Caco-2 (cell line): ENCODE results near the gene BRSK2. TPM values are rescaled to one million over a fixed set of nuclear protein-coding genes. Genes with fewer than 3 reads are reported as not detected.

ENCODE experiments used
- BruUV-seq: library from RNA; stranded (reverse); fragments of 400-500 nt; replicated peaks from 2 replicates; lab custom pipeline; 2021; lab: Mats Ljungman, UMichigan
- CTCF ChIA-PET: fragments of 300-600 bp; sonication (Branson Sonifier 250); formaldehyde crosslinking; loops from one replicate; lab custom pipeline; 2022; ENCODE audit warnings: antibody characterized with exemption; lab: Charles Lee
- POLR2A ChIA-PET: fragments of 300-600 bp; sonication (Branson Sonifier 250); formaldehyde crosslinking; loops from one replicate; lab custom pipeline; 2022; ENCODE audit warnings: antibody characterized with exemption; lab: Charles Lee
- DNase-seq, 2 experiments: peaks; one replicate each; pipeline versions ENCODE4 v3.0.0 to v3.0.0-alpha.2; 2020 to 2022
- H3K27me3 ChIP-seq: replicated peaks from 2 replicates; pipeline ENCODE4 v1.6.0; 2011; ENCODE audit warnings: low read length; ENCODE audit not compliant: control insufficient read depth, insufficient read depth
- H3K36me3 ChIP-seq: 2 replicates; pipeline ENCODE4 v1.5.1; 2011; ENCODE audit warnings: low read length; ENCODE audit not compliant: control insufficient read depth, insufficient read depth
- H3K4me1 ChIP-seq: fragments of 250-450 bp; sonication (Bioruptor Pico); 2 replicates; pipeline ENCODE4 v1.5.1; 2020; ENCODE audit warnings: mild to moderate bottlenecking
- H3K4me3 ChIP-seq: 2 replicates; pipeline ENCODE4 v1.5.1; 2011; ENCODE audit warnings: low read depth, mild to moderate bottlenecking, control low read depth, low read length
- H3K9me3 ChIP-seq: fragments of 250-450 bp; sonication (Bioruptor Pico); 2 replicates; pipeline ENCODE4 v1.5.1; 2020; ENCODE audit warnings: mild to moderate bottlenecking, moderate library complexity
- H3K27ac Mint-ChIP-seq: one replicate; pipeline ENCODE4 v1.8.0; 2022; ENCODE audit warnings: mixed read lengths; ENCODE audit not compliant: unreplicated experiment
- H3K27me3 Mint-ChIP-seq: one replicate; pipeline ENCODE4 v1.8.0; 2022; ENCODE audit warnings: mixed read lengths; ENCODE audit not compliant: insufficient read depth, unreplicated experiment
- H3K36me3 Mint-ChIP-seq: one replicate; pipeline ENCODE4 v1.8.0; 2022; ENCODE audit warnings: mild to moderate bottlenecking, mixed read lengths; ENCODE audit not compliant: insufficient read depth, unreplicated experiment
- H3K4me1 Mint-ChIP-seq: one replicate; pipeline ENCODE4 v1.8.0; 2022; ENCODE audit warnings: low read depth, mixed read lengths; ENCODE audit not compliant: unreplicated experiment
- H3K4me3 Mint-ChIP-seq: one replicate; pipeline ENCODE4 v1.8.0; 2022; ENCODE audit warnings: mild to moderate bottlenecking, moderate library complexity, mixed read lengths; ENCODE audit not compliant: unreplicated experiment
- H3K9me3 Mint-ChIP-seq: one replicate; pipeline ENCODE4 v1.8.0; 2022; ENCODE audit warnings: mixed read lengths; ENCODE audit not compliant: unreplicated experiment
- CTCF ChIP-seq, 2 experiments: fragments of 200-600 bp in 1 of 2; IDR thresholded peaks; 1 replicate in 1 of 2; 2 replicates in 1 of 2; pipeline versions ENCODE4 v1.5.1 to v1.8.0; 2011 to 2022; ENCODE audit warnings: antibody characterized with exemption in 1 of 2, control low read depth in 1 of 2, inconsistent platforms in 1 of 2, low read depth in 1 of 2, low read length in 1 of 2, mild to moderate bottlenecking in 1 of 2, moderate library complexity in 1 of 2; ENCODE audit not compliant: insufficient read depth in 1 of 2, severe bottlenecking in 1 of 2, unreplicated experiment in 1 of 2
- intact Hi-C: fragments of 100-400 bp; cut with micrococcal nuclease; formaldehyde crosslinking; loops from one replicate; pipeline ENCODE4 v1.10.0; 2022; ENCODE audit not compliant: unreplicated experiment
- total RNA-seq: library from RNA; stranded (reverse); gene quantifications from 2 replicates; pipeline ENCODE4 v1.2.3, GENCODE V29; 2022

BRSK2 gene
- total RNA-seq, 1 experiment from 2014 or later = 32.8 TPM

DNA sequence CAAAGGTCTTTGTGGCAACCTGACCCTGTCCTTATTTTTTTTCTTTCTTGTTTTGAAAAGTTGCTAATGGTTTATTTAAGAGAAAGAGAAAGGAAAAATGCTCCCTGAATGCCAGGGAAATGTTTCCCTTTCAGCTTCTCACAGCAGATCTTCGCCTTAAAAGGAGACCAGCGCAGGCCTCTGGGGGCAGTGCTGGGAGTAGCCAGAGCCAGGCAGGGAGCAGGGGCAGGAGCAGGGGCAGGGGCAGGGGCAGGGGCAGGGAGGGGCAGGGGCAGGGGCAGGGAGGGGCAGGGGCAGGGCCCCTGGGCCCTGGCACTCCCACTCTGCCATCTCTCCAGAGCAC, 91.7 kb downstream of the BRSK2 start:
- no peak overlapping the region for H3K27ac Mint-ChIP-seq
- no peak overlapping the region for H3K4me3 Mint-ChIP-seq
- CTCF ChIA-PET = no interaction called here
- DNase-seq = no peak
- H3K4me1 Mint-ChIP-seq = no peaks in the 10 kb centered on the region
- intact Hi-C loops = no loop called here
- Histone ChIP-seq H3K9me3 (no peaks in the 10 kb centered on the region), H3K27me3 (no peaks in the 10 kb centered on the region), H3K36me3 (peaks cover 2% of the 10 kb centered on the region), H3K4me1 (no peaks in the 10 kb centered on the region), H3K4me3 (no peak overlapping the region)
- no peaks in the 10 kb centered on the region for H3K9me3 Mint-ChIP-seq
- POLR2A ChIA-PET = no interaction called here
- BruUV-seq = no TSS peak
- H3K27me3 Mint-ChIP-seq = no peaks in the 10 kb centered on the region
- TF ChIP-seq CTCF (IDR thresholded peaks at IDR 0.05; ENCODE audit: insufficient read depth in 1 of 2, low read depth in 1 of 2, low read length in 1 of 2, severe bottlenecking in 1 of 2, unreplicated experiment in 1 of 2) = no peak
- peaks cover 6% of the 10 kb centered on the region for H3K36me3 Mint-ChIP-seq

DNA sequence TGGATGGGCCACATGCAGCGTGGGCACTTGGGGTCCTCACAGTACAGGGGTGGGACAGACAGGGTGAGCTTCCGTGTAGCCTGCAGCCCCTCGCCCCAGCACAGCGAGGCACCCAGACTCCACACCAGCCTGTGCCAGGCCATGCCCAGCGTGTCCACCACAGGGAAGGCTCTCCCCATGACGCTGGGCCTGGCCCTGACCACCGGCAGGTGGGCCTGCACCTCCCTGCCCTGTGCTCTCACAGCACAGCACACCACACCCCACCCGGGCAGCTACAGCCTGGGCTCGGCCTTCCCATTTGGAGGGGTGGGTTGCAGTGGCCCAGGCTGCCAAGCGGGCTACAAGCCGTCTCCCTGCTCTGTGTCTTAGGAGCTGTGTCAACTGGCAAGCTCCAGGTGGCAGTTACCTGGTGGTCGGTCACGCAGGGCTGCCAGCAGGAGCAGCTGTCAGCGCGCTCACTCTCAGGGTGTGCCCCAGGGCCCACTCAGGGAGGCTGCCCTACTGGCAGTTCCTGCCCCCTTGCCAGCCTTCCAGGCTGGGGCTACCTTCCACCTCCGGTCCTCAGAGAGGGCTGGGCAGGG, 92.2 kb downstream of the BRSK2 start:
- no peaks in the 10 kb centered on the region for H3K4me1 ChIP-seq
- CTCF ChIA-PET = no interaction called here

DNA sequence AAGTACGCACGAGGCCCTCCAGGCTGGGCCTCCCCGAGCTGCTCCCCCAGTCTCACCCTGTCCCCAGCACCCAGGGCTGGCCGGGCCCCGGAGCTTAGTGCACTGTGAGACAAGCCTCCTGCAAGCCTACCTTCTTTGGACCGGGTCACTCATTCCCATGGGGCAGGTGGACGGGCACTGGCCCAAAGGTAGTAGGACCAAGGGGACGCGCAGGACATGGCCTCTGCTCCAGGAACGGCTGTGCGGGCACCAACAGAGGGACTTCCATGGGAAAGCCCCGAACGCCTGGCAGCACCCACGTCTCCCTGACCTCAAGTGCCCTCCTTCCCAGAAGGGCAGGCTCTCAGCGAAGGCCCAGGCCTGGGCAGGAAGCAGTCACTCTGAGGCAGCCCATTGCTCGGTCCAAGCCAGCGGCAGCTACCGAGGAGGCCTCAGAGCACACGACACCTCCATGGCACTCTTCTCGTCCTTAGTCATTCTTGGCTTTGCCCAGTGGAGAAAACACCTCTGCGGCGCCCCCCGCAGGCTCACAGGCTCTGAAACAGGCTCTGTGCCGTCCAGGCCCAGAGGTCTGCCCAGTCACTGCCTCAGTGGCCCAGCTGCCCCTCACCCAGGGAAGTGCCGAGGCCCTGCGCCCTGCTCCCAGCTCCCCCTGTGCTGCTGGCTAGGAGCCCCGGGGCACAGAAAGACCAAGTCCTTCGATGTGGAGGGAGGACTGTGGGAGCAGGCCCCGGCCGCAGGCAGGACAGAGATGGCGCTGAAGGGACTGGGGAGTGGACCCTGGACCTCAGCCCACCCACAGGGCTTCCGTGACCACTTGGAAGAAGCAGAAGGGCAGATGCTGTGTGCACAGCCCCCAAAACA, 93.1 kb downstream of the BRSK2 start:
- H3K36me3 ChIP-seq = peaks cover 2% of the 10 kb centered on the region; the same call in 1 of the 2 replicates
- peaks cover 6% of the 10 kb centered on the region for H3K36me3 Mint-ChIP-seq
- no peak for TF ChIP-seq CTCF (IDR thresholded peaks at IDR 0.05; ENCODE audit: insufficient read depth in 1 of 2, low read depth in 1 of 2, low read length in 1 of 2, severe bottlenecking in 1 of 2, unreplicated experiment in 1 of 2)
- H3K27me3 ChIP-seq = no peaks in the 10 kb centered on the region
- BruUV-seq = no TSS peak
- no peak overlapping the region for H3K4me3 Mint-ChIP-seq
- intact Hi-C loops = no loop called here
- no peaks in the 10 kb centered on the region for H3K9me3 ChIP-seq
- DNase-seq = no peak
- no peaks in the 10 kb centered on the region for H3K4me1 Mint-ChIP-seq
- H3K27me3 Mint-ChIP-seq = no peaks in the 10 kb centered on the region
- H3K4me1 ChIP-seq = no peaks in the 10 kb centered on the region
- no peak overlapping the region for H3K27ac Mint-ChIP-seq
- no peak overlapping the region for H3K4me3 ChIP-seq
- CTCF ChIA-PET = no interaction called here
- POLR2A ChIA-PET = no interaction called here
- no peaks in the 10 kb centered on the region for H3K9me3 Mint-ChIP-seq

More for the DNA sequence above, 92.2 kb downstream of the BRSK2 start:
- DNase-seq = no peak
- Mint-ChIP-seq H3K9me3 (no peaks in the 10 kb centered on the region), H3K27ac (no peak overlapping the region), H3K4me1 (no peaks in the 10 kb centered on the region), H3K27me3 (no peaks in the 10 kb centered on the region), H3K36me3 (peaks cover 6% of the 10 kb centered on the region), H3K4me3 (no peak overlapping the region)
- Histone ChIP-seq H3K36me3 (peaks cover 2% of the 10 kb centered on the region), H3K27me3 (no peaks in the 10 kb centered on the region), H3K9me3 (no peaks in the 10 kb centered on the region), H3K4me3 (no peak overlapping the region)
- no TSS peak for BruUV-seq
- intact Hi-C loops = no loop called here
- POLR2A ChIA-PET = no interaction called here
- no peak for TF ChIP-seq CTCF (IDR thresholded peaks at IDR 0.05; ENCODE audit: insufficient read depth in 1 of 2, low read depth in 1 of 2, low read length in 1 of 2, severe bottlenecking in 1 of 2, unreplicated experiment in 1 of 2)
